GM20000 (cell line): ENCODE results near the gene CACNA1D.
"Not testable (repeated sequence)": the region's sequence is repeated elsewhere in the genome, so short reads cannot be mapped to it uniquely, and the experiment has no call there.

Experiments
- DNase-seq: peaks from one replicate; pipeline ENCODE4 v3.0.0; 2012; ENCODE audit warnings: low spot score
- TF ChIP-seq, protein P1 (sequence below): IDR thresholded peaks from 2 replicates; pipeline ENCODE4 v1.5.1; 2012; ENCODE audit warnings: mild to moderate bottlenecking, control low read depth; ENCODE audit errors: extremely low read depth, missing control alignments

The CACNA1D gene

GRCh38 chr3:53555068-53555588 is 60.7 kb downstream of the CACNA1D start:
- TF ChIP-seq, protein P1, sequence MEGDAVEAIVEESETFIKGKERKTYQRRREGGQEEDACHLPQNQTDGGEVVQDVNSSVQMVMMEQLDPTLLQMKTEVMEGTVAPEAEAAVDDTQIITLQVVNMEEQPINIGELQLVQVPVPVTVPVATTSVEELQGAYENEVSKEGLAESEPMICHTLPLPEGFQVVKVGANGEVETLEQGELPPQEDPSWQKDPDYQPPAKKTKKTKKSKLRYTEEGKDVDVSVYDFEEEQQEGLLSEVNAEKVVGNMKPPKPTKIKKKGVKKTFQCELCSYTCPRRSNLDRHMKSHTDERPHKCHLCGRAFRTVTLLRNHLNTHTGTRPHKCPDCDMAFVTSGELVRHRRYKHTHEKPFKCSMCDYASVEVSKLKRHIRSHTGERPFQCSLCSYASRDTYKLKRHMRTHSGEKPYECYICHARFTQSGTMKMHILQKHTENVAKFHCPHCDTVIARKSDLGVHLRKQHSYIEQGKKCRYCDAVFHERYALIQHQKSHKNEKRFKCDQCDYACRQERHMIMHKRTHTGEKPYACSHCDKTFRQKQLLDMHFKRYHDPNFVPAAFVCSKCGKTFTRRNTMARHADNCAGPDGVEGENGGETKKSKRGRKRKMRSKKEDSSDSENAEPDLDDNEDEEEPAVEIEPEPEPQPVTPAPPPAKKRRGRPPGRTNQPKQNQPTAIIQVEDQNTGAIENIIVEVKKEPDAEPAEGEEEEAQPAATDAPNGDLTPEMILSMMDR: no peak
- peak; percentile 49 for DNase-seq

DNA sequence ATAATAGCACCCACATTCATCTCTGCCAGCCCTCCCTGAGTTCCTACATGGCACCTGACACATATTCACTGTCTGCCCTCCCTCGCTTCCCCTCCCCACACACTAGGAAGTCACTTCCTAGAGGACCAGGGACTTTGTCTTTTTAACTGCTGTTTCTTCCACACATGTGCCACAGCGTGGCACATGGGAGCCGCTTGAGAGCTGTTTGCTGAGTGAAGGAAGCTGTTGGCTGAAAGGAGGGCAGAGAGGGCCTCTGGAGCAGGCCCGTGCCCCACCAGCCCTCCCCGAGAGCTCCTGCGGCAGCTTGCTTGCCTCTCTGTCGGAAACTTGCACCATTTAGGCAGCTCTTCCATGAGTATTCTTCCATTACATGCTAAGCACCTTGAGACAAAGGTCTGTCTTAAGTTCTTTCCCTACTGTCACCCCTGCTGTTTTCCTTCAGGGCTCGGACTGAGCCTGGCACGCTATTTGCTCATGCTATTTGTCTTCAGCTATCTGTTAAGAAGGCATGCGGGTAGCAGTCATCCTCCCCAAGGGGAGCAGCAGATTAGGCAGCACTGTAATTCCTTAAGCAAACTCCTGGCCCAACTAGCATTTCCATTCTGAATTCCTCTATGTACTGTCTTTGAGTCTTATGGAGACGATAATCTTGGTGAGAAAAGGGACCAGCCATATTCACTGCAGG is 72.2 kb downstream of the CACNA1D start:
- no peak for DNase-seq
- TF ChIP-seq, protein P1: no peak

DNA sequence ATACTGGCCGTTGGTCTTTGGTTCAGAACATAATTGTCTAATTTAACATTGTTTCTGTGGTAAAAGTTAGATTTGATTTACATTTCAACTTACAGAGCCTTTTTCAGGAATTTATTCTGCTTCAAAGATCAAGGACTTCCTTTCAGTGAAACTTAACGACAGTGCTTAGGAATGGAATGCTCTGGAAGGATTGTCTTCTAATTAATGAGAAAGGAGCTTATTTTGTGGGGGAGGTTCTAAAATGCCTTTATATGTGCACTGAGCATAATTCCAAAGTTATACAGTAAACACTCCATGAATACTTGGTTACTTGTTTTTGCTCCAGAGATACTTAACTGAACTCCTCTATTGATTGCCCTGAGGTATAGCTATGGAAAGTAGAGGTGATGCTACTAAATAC is 75.7 kb downstream of the CACNA1D start:
- DNase-seq: no peak
- TF ChIP-seq, protein P1: no peak

GRCh38 chr3:53570709-53571108 is 76.3 kb downstream of the CACNA1D start:
- no peak for DNase-seq

DNA sequence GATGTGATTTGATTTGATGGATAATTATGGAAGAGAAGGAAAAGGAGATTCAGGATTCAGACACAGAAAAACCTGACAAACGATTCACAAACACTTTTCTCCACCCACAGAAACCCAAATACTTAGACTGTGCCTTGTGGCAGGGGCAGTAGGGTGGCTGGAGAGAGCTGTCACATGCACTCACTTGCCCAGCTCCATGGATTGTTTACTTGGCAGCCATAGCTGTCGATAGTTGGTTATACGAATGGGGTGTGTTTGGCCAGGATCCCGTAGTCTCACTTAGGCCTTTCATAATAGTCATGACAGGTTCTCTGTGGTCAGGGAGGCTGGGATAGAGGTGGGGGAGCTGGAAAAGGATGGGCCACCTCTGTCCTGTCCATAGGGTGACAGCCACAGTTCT is 76.9 kb downstream of the CACNA1D start:
- TF ChIP-seq, protein P1: no peak
- no peak for DNase-seq

More at GRCh38 chr3:53570709-53571108, 76.3 kb downstream of the CACNA1D start:
- TF ChIP-seq, protein P1: no peak

DNA sequence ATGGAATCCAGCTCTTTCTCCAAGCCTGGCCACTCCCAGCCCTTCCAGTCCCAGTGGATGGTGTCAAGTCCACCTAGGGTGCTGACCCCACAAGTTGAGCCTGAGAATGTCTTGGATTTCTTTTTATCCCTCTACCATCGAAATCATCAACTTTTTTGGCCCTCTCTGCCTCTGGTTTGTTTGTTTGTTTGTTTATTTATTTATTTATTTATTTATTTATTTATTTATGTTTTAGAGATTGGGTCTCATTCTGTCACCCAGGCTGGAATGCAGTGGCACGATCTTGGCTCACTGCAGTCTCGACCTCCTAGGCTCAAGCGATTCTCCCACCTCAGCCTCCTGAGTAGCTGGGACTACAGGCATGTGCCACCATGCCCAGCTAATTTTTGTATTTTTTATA is 77.8 kb downstream of the CACNA1D start:
- DNase-seq: not testable (repeated sequence)

GRCh38 chr3:53577506-53577905 is 83.1 kb downstream of the CACNA1D start:
- DNase-seq: no peak
- TF ChIP-seq, protein P1: no peak

GRCh38 chr3:53579636-53580035 is 85.2 kb downstream of the CACNA1D start:
- DNase-seq: no peak
- TF ChIP-seq, protein P1: no peak
